IPS-15b (cell line): ENCODE measurements around the gene REPIN1.
A peak's percentile ranks its signal among the peaks of the same experiment; 100 is the strongest.

ENCODE experiments used
- H3K27me3 ChIP-seq: one replicate; pipeline ENCODE4 v1.6.1; 2013; ENCODE audit warnings: low read length; ENCODE audit not compliant: control insufficient read depth, insufficient read depth
- H3K36me3 ChIP-seq: one replicate; pipeline ENCODE4 v1.6.1; 2013; ENCODE audit warnings: low read length; ENCODE audit not compliant: control insufficient read depth, insufficient read depth
- H3K4me1 ChIP-seq: one replicate; pipeline ENCODE4 v1.6.1; 2013; ENCODE audit warnings: mild to moderate bottlenecking, low read length; ENCODE audit not compliant: control insufficient read depth, insufficient read depth
- H3K4me3 ChIP-seq: one replicate; pipeline ENCODE4 v1.5.1; 2013; ENCODE audit warnings: low read depth, low read length
- H3K9ac ChIP-seq: one replicate; pipeline ENCODE4 v1.6.1; 2013; ENCODE audit warnings: low read depth, mild to moderate bottlenecking, low read length
- H3K9me3 ChIP-seq: one replicate; pipeline ENCODE4 v1.6.1; 2013; ENCODE audit warnings: mild to moderate bottlenecking, low read length; ENCODE audit not compliant: control insufficient read depth, insufficient read depth

Gene REPIN1

DNA sequence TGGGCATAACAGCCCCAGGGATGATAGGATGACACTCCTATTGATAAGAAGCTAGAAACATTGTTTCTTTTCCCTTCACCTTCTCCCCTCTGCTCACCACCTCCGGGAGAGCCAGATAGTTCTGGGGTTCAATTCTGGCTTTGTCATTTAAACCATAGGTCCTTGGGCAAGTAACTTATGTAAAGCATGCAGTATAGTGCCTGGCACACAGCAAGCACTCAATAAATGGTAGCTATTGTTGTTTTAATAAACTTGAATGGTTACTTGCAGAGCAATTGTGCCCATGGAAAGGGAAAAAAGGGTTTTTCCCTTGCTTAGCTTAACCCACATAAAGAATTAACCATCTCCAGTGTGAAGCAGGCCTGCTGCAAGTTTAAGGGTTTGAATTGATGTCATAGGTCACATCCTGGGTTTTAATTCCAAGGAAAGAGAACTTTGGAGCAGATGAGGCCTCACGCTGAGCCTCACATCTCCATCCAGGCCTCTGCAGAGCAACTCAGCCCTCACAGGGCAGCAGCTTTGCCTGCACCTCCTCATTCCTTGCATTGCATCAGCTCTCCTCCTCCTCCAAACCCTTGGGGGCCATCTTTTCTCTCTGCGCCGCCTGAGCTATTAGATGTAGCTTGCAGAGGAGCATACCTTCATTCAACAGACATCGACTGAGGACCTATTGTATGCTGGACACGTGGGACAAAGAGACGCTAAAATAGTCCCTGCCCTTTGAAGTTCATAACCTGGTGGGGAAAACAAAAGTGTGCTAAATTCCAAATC is 33.4 kb downstream of the REPIN1 start:
- H3K9me3 ChIP-seq, result no peaks in the 10 kb centered on the region
- peaks cover 58% of the 10 kb centered on the region for H3K4me1 ChIP-seq
- H3K27me3 ChIP-seq, result no peaks in the 10 kb centered on the region
- H3K9ac ChIP-seq, result peak overlapping the region; percentile 81
- H3K4me3 ChIP-seq, result peak overlapping the region; percentile 27
- peaks cover 12% of the 10 kb centered on the region for H3K36me3 ChIP-seq

DNA sequence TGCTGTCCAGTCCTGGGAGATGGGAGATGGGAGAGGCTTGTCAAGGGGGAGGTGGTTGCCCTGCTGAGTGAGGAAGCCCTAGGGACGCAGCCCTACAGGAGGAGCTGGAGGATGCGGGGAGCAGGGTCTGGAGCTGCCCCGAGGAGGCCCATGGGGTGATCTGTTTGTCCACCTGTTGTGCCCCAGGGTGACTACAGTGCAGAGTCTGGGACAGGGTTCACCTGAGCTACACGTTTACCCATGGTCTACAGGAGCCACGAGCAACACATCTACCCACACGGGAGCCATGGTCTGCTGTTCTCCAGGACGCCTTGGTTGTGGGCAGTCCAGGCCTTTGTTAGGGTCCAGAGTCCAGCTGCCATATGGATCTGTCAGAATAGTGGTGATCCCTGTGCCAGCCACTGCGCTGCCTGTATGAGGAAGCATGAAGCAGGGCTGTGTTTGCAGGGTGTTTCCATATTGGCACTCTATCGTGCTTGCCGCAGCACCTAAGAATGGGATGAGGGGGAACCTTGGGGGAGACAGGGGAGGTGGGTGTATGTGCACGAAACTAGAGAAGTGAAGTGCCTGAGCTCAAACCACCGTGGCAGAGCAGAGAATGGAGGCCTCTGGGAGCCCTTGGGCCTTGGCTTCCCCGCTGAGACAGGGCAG is 34.2 kb downstream of the REPIN1 start:
- Histone ChIP-seq H3K27me3 (no peaks in the 10 kb centered on the region), H3K36me3 (peaks cover 9% of the 10 kb centered on the region), H3K4me3 (peak overlapping the region; percentile 27), H3K9ac (peak overlapping the region; percentile 81), H3K4me1 (peaks cover 58% of the 10 kb centered on the region), H3K9me3 (no peaks in the 10 kb centered on the region)

DNA sequence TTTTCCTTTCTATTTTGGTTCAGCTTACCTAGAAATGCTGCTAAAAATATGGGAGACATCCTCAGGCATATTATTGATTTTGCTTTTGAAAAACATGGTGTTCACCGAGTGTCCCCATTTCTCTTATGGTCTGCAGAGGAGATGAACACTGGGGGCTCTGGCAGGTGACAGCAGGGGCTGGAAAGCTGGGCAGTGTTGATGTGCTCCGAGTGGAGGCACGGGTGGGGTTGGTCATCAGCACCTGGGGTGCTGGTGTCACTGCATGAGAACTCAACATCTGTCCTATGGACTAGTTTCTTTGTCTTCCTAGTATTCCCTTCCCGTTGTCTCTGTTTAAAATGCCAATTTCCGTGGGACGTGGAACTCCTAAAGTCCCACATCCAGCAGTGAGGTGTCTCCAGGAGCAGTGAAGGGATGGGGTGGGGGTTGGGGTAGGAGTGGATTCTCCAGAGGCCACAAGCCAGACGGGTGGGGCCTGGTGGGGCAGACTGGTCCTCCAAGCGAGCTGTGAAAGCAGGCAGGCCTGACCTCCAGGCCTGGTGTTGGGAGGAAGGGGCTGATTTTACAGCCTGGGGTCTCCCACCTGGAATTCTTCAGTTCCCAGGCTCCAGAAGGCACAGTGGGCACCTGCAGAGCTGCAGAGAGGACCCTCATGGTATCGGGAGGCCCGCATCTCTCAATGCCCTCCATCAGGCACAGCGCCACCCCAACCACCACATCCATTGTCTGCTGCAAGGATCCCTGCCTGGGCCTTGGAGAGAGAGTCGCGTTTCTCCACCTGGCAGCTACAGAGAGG is 35.0 kb downstream of the REPIN1 start:
- H3K4me1 ChIP-seq, result peaks cover 58% of the 10 kb centered on the region

DNA sequence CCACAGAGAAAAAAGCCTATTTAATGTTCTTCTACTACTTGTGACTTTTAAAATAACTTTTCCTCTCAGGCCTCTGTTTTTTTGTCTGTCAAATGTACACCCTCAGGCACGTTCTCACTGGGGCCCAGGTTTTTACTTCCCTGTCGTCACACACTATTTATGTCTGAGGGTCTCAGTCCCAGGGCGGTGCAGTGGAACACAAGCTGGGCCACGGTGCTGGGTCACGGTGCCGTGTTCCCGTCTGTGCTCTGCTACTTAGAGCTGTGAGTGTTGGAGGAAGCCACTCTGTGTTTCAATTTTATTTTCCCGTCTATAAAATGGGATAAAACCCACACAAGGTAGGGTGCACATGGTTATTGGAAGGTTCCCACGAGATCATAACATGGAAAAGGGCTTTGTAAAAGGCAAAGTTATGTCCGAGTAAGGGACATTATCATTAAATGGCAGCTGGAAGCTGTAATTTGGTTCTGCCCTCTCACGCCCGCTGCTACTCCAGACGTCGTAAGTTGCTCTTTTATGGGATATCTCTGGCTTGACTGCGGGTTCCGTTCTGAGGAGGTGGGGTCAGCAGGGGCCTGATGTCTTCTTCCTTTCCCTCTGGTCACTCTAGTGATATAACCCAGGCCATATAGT is 35.7 kb downstream of the REPIN1 start:
- Histone ChIP-seq H3K9me3 (no peaks in the 10 kb centered on the region), H3K27me3 (no peaks in the 10 kb centered on the region), H3K4me1 (peaks cover 55% of the 10 kb centered on the region), H3K4me3 (peak overlapping the region; percentile 68), H3K36me3 (peaks cover 8% of the 10 kb centered on the region), H3K9ac (peak overlapping the region; percentile 74)

More for the DNA sequence above, 35.0 kb downstream of the REPIN1 start:
- Histone ChIP-seq H3K36me3 (peaks cover 8% of the 10 kb centered on the region), H3K9ac (peak overlapping the region; percentile 81), H3K27me3 (no peaks in the 10 kb centered on the region), H3K4me3 (peak overlapping the region; percentile 27), H3K9me3 (no peaks in the 10 kb centered on the region)

DNA sequence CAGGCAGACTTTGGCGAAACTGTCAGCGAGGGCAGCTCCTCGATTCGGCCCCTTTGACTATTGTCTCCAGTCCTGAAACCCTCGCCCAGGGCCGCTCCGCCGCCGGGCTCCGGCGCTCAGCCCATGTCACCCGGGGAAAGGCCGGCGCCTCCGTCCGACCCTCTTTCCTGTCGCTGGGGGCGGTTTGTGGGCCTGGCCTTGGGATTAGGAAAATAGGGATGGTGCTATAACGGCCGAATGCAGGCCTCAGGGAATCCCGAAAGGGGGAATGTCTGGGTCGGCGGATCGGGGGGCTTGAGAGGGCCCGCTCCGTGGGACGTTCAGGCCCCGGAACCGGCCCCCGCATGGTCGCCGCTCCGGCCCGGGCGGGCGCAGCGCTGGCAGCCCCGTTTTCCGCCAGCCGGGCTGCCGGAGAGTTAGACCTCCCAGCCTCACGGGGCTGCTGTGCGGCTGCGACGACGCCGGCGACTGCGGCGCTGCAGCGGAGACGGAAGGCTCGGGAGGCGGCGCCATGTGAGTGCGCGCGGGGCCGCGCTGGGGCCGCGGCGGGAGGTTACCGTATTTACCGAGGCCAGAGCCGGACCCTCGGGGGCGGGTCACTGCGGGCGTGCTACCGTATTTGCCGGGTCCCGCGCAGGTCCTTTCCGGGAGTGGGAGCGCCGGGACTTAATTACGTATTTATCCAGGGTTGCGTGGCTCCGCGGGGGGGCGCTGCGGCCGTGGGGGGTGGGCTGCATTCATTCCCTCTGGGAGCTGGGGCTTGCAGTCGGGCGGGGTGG is 36.4 kb downstream of the REPIN1 start:
- H3K4me3 ChIP-seq, result peak overlapping the region; percentile 68
- H3K27me3 ChIP-seq, result no peaks in the 10 kb centered on the region
- peak overlapping the region; percentile 74 for H3K9ac ChIP-seq
- H3K4me1 ChIP-seq, result peaks cover 49% of the 10 kb centered on the region
- H3K9me3 ChIP-seq, result no peaks in the 10 kb centered on the region
- peaks cover 10% of the 10 kb centered on the region for H3K36me3 ChIP-seq

DNA sequence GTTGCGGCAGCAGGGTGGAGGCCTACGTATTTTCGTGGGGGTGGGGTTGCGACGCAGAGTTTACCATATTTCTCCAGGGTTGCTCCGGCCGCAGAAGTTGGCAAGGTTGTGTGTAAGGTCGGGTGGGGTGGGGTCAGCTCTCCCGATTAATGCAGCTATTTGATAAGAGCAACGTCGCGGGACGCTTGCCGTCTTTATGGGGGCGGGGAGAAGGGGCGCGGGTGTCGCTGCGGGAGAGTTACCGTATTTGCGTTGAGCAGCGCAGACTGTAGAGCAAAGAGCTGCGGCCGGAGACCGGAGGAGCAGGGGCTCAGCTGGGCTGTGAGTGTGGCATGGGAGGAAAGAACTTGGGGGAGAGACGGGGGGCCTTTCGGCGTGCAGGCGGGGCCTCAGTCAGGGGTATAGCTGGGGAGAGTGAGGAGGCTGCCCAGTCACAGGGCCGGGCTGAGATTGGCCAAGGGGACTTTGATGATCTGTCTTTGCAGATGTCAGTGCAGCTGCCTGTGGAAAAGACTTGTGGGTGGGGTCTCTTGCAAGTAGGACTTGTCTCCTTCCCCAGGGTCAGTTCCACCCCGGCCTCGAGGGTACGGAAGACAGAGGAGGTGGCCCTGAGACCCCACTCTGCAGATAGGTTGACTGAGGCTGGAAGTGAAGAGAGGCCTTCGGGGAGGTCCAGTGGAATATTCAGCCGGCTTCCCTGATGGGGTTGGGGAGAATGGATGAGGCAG is 37.1 kb downstream of the REPIN1 start:
- Histone ChIP-seq H3K27me3 (no peaks in the 10 kb centered on the region), H3K4me3 (peak overlapping the region; percentile 68), H3K9me3 (no peaks in the 10 kb centered on the region), H3K36me3 (peaks cover 14% of the 10 kb centered on the region), H3K4me1 (peaks cover 44% of the 10 kb centered on the region), H3K9ac (peak overlapping the region; percentile 37)

DNA sequence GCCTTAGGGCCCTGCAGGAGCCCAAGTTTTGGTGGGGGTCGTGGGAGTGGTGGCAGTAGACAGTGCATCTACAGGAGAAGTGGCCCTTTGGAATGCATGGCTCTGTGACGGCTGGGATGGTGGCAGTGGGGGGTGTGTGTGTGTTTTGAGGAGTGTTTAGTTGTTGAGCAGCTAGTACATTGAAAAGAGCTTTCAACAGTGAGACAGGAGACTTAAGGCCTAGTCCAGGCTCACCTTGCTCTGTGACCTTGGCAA is 37.6 kb downstream of the REPIN1 start:
- H3K9me3 ChIP-seq, result no peaks in the 10 kb centered on the region
- H3K4me3 ChIP-seq, result peak overlapping the region; percentile 68
- H3K36me3 ChIP-seq, result peaks cover 17% of the 10 kb centered on the region
- peaks cover 39% of the 10 kb centered on the region for H3K4me1 ChIP-seq
- no peaks in the 10 kb centered on the region for H3K27me3 ChIP-seq
- H3K9ac ChIP-seq, result no peak overlapping the region

DNA sequence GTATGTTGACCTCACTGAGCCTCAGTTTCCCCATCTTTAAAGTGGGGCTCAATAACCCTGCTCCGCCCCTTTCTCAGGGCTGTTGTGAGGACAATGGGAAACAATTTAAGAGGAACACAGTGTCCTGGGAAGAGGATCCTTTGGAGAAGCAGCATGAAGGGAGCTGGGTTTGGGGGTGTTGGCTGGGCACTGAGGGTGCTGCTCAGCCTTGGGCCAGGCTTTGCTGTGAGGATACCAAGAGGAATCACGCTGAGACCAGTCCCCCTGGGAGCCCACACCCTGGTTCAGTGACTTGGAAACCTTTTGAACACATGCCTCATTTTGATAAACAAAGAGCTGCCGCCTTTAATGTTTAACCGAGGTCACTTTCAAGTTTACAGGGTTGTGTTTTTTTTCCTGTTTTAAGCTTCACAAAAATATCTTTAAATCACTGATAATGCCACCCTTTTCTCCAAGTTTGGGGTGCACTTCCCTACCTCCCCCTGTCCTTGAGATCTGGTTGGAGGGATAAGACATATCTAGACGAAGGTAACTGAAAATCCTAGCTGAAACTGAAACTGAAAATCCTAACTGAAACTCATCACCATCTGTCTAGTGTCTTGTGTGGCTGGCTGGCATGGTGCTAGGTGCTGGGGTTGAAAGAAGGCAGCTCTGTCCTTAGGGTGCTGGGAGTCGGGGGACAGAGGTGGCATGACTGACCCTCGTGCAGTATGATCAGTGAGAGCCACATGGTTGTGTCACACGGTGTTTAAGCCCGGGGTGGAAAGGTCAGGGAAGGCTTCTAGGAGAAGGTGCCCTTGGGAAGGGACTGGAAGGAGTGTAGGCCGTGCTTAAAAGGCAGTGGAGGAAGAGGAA is 38.2 kb downstream of the REPIN1 start:
- Histone ChIP-seq H3K9ac (no peak overlapping the region), H3K9me3 (no peaks in the 10 kb centered on the region), H3K27me3 (no peaks in the 10 kb centered on the region), H3K4me1 (peaks cover 33% of the 10 kb centered on the region), H3K36me3 (peaks cover 22% of the 10 kb centered on the region), H3K4me3 (peak overlapping the region; percentile 68)

DNA sequence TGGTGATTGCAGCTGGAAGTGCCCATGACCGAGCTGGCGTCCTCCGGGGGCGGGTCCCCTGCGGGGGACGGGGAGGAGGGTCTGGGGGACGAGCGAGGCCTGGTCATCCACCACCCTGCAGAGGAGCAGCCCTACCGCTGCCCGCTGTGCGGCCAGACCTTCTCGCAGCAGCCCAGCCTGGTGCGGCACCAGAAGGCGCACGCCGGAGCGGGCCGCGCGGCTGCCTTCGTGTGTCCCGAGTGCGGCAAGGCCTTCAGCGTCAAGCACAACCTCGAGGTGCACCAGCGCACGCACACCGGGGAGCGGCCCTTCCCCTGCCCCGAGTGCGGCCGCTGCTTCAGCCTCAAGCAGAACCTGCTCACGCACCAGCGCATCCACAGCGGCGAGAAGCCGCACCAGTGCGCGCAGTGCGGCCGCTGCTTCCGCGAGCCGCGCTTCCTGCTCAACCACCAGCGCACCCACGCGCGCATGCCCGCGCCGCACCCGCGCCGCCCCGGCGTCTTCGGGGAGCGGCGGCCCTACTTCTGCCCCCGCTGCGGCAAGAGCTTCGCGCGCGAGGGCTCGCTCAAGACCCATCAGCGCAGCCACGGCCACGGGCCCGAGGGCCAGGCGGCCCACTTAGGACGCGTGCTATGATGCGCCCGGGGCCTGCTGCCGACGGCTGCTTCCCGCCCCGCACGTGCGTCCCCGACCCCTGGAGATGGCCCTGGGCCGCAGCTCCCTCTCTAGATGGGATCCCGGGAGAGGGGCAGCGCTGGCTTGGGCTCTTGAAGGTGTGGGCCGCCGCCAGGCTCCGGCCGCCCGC is 39.2 kb downstream of the REPIN1 start:
- Histone ChIP-seq H3K27me3 (no peaks in the 10 kb centered on the region), H3K9me3 (no peaks in the 10 kb centered on the region), H3K36me3 (peaks cover 22% of the 10 kb centered on the region), H3K9ac (no peak overlapping the region), H3K4me3 (no peak overlapping the region), H3K4me1 (peaks cover 26% of the 10 kb centered on the region)
